ENCODE results near the gene MYOM1.

Gene MYOM1

GRCh38 chr18:3102983-3103382 is 116.8 kb downstream of the MYOM1 start:
- no peaks in the 10 kb centered on the region for H3K9me3 ChIP-seq (ENCODE audit: insufficient read depth, low read length)

GRCh38 chr18:3100498-3101132 is 119.2 kb downstream of the MYOM1 start:
- Histone ChIP-seq H3K79me2 (ENCODE audit: low read length) (no peaks in the 10 kb centered on the region), H3K4me3 (ENCODE audit: low read length) (no peak overlapping the region), H3K27ac (ENCODE audit: low read length) (no peak overlapping the region), H4K20me1 (ENCODE audit: insufficient read depth, low read length) (no peaks in the 10 kb centered on the region), H3K4me2 (ENCODE audit: low read length) (no peak overlapping the region), H3K36me3 (replicated peaks; ENCODE audit: low read depth, low read length) (no peaks in the 10 kb centered on the region), H2AFZ (ENCODE audit: low read depth, low read length) (no peak overlapping the region), H3K9me3 (ENCODE audit: insufficient read depth, low read length) (no peaks in the 10 kb centered on the region), H3K27me3 (ENCODE audit: low read depth, low read length) (0 out of 2 replicates have a peak, but pooled peaks cover 3% of the 10 kb centered on the region), H3K9ac (ENCODE audit: low read length) (no peak overlapping the region), H3K4me1 (ENCODE audit: low read length) (no peaks in the 10 kb centered on the region)
- TF ChIP-seq, protein P1, sequence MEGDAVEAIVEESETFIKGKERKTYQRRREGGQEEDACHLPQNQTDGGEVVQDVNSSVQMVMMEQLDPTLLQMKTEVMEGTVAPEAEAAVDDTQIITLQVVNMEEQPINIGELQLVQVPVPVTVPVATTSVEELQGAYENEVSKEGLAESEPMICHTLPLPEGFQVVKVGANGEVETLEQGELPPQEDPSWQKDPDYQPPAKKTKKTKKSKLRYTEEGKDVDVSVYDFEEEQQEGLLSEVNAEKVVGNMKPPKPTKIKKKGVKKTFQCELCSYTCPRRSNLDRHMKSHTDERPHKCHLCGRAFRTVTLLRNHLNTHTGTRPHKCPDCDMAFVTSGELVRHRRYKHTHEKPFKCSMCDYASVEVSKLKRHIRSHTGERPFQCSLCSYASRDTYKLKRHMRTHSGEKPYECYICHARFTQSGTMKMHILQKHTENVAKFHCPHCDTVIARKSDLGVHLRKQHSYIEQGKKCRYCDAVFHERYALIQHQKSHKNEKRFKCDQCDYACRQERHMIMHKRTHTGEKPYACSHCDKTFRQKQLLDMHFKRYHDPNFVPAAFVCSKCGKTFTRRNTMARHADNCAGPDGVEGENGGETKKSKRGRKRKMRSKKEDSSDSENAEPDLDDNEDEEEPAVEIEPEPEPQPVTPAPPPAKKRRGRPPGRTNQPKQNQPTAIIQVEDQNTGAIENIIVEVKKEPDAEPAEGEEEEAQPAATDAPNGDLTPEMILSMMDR (IDR thresholded peaks at IDR 0.05; ENCODE audit: low read depth, low read length): no peak
- TF ChIP-seq EZH2phosphoT487 (IDR thresholded peaks at IDR 0.05; ENCODE audit: low read depth): no peak

More at GRCh38 chr18:3102983-3103382, 116.8 kb downstream of the MYOM1 start:
- Histone ChIP-seq H2AFZ (ENCODE audit: low read depth, low read length) (no peak overlapping the region), H3K36me3 (replicated peaks; ENCODE audit: low read depth, low read length) (no peaks in the 10 kb centered on the region), H3K27ac (ENCODE audit: low read length) (no peak overlapping the region), H3K27me3 (ENCODE audit: low read depth, low read length) (0 out of 2 replicates have a peak, but pooled peaks cover 9% of the 10 kb centered on the region), H3K79me2 (ENCODE audit: low read length) (no peaks in the 10 kb centered on the region), H3K9ac (ENCODE audit: low read length) (no peak overlapping the region), H3K4me3 (ENCODE audit: low read length) (no peak overlapping the region), H3K4me1 (ENCODE audit: low read length) (no peaks in the 10 kb centered on the region), H4K20me1 (ENCODE audit: insufficient read depth, low read length) (no peaks in the 10 kb centered on the region), H3K4me2 (ENCODE audit: low read length) (no peak overlapping the region)
- TF ChIP-seq, protein P1 (IDR thresholded peaks at IDR 0.05; ENCODE audit: low read depth, low read length): no peak
- TF ChIP-seq EZH2phosphoT487 (IDR thresholded peaks at IDR 0.05; ENCODE audit: low read depth): no peak

DNA sequence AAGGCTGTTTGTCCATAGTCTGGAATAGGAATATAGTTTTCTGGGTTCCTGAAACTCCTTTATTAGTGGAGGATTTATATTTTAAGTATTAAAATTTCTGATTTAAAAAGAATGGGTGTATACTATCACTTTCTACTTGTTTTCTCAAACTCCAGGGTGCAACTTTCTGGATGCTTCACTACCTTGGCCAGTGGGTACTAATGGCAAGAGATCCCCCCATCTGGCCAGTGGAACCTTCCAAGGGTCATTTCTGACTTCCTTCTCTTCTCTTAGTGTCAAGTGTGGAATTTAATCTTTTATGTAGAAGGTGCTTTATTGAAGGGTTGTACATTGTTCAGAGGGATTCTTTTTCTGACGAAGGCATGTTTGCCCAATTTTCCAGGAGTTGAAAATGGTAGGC is 120.4 kb downstream of the MYOM1 start:
- H3K27ac ChIP-seq (ENCODE audit: low read length): no peak overlapping the region
- no peak overlapping the region for H3K4me2 ChIP-seq (ENCODE audit: low read length)
- H3K36me3 ChIP-seq (replicated peaks; ENCODE audit: low read depth, low read length): no peaks in the 10 kb centered on the region
- no peak for TF ChIP-seq EZH2phosphoT487 (IDR thresholded peaks at IDR 0.05; ENCODE audit: low read depth)
- TF ChIP-seq, protein P1 (IDR thresholded peaks at IDR 0.05; ENCODE audit: low read depth, low read length): no peak
- no peak overlapping the region for H3K9ac ChIP-seq (ENCODE audit: low read length)
- H4K20me1 ChIP-seq (ENCODE audit: insufficient read depth, low read length): no peaks in the 10 kb centered on the region
- H3K4me3 ChIP-seq (ENCODE audit: low read length): no peak overlapping the region
- no peaks in the 10 kb centered on the region for H3K9me3 ChIP-seq (ENCODE audit: insufficient read depth, low read length)
- no peaks in the 10 kb centered on the region for H3K4me1 ChIP-seq (ENCODE audit: low read length)
- no peaks in the 10 kb centered on the region for H3K79me2 ChIP-seq (ENCODE audit: low read length)
- H3K27me3 ChIP-seq (ENCODE audit: low read depth, low read length): 0 out of 2 replicates have a peak, but pooled peaks cover 3% of the 10 kb centered on the region
- H2AFZ ChIP-seq (ENCODE audit: low read depth, low read length): no peak overlapping the region

DNA sequence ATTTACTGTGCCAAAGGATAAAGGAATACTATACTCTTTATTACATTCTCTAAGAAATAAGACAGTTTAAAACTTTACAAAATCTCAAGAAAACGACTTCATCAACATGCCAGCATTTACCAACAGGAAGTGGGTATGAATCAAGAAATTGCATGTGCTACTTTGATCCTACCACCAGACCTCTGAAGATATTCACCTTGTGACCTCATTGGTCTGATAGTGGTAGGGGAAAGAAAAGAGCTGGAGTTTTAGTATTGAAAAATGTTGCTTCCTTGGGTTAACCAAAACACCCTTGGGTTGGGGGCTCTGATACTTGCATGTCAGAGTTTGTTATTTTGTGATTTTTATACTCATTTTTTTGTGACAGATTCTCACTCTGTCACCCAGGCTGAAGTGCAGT is 122.7 kb downstream of the MYOM1 start:
- no peak overlapping the region for H3K27ac ChIP-seq (ENCODE audit: low read length)
- no peaks in the 10 kb centered on the region for H3K4me1 ChIP-seq (ENCODE audit: low read length)
- H4K20me1 ChIP-seq (ENCODE audit: insufficient read depth, low read length): no peaks in the 10 kb centered on the region
- H3K9ac ChIP-seq (ENCODE audit: low read length): no peak overlapping the region
- TF ChIP-seq EZH2phosphoT487 (IDR thresholded peaks at IDR 0.05; ENCODE audit: low read depth): no peak
- TF ChIP-seq, protein P1 (IDR thresholded peaks at IDR 0.05; ENCODE audit: low read depth, low read length): no peak
- no peak overlapping the region for H3K4me2 ChIP-seq (ENCODE audit: low read length)
- no peaks in the 10 kb centered on the region for H3K79me2 ChIP-seq (ENCODE audit: low read length)
- H3K36me3 ChIP-seq (replicated peaks; ENCODE audit: low read depth, low read length): no peaks in the 10 kb centered on the region
- H3K4me3 ChIP-seq (ENCODE audit: low read length): no peak overlapping the region
- H3K9me3 ChIP-seq (ENCODE audit: insufficient read depth, low read length): no peaks in the 10 kb centered on the region
- no peak overlapping the region for H2AFZ ChIP-seq (ENCODE audit: low read depth, low read length)
- H3K27me3 ChIP-seq (ENCODE audit: low read depth, low read length): 0 out of 2 replicates have a peak, but pooled peaks cover 3% of the 10 kb centered on the region

All from OCI-LY3 (cell line).